22Rv1 (cell line): ENCODE measurements around the gene CCDC66.

Experiments
- ZFX ChIP-seq: fragments of 450-650 bp; IDR thresholded peaks from 2 replicates; pipeline ENCODE4 v1.6.1; 2017; ENCODE audit warnings: antibody characterized with exemption, borderline replicate concordance
- TF ChIP-seq, protein P1 (sequence below): fragments of 450-650 bp; IDR thresholded peaks from 2 replicates; pipeline ENCODE4 v1.5.1; 2017; ENCODE audit warnings: mild to moderate bottlenecking

DNA sequence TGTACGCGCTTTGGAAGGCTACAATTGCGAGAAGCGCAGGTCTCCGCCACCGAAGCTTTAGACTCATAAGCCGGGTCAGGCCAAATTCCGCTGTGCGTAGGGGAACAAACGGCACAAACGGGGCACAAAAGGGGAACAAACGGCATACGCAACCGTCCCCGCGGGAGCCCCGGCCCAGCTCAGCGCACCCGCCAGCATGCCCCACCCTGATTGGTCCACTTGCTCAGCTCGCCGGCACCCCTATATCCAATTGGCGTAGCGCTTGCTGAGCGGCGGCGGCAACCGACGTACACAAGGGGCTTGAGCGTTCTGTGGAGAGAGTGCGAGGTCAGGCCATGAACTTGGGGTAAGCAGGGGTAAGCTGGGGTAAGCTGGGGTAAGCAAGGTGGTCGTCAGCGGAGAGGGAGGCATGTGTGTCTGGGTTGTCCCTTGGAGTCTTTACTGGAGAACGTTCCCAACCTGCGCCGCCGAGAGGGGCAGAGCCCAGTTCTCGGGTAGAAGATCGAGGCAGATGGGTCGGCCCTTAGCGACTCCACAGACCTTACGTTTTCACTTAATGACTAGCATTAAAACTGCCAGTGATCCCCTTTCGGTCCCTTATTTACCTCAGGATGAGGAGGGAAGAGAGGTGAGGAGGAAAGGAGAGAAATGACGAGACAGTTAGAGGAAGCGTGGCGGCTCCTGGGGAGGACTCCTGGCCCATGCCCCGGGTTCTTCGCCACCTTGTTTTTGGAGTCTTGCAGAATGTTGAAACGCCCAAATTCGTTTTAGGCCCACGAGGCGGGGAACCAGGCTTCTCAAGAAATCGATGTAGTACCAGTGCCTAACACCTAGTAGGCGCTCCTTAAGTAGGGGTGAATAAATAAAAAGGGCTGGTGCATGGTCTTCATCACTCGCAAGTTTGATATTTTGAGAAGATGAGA, at the start of gene CCDC66:
- TF ChIP-seq, protein P1, sequence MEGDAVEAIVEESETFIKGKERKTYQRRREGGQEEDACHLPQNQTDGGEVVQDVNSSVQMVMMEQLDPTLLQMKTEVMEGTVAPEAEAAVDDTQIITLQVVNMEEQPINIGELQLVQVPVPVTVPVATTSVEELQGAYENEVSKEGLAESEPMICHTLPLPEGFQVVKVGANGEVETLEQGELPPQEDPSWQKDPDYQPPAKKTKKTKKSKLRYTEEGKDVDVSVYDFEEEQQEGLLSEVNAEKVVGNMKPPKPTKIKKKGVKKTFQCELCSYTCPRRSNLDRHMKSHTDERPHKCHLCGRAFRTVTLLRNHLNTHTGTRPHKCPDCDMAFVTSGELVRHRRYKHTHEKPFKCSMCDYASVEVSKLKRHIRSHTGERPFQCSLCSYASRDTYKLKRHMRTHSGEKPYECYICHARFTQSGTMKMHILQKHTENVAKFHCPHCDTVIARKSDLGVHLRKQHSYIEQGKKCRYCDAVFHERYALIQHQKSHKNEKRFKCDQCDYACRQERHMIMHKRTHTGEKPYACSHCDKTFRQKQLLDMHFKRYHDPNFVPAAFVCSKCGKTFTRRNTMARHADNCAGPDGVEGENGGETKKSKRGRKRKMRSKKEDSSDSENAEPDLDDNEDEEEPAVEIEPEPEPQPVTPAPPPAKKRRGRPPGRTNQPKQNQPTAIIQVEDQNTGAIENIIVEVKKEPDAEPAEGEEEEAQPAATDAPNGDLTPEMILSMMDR, result peak; percentile 83
- TF ChIP-seq ZFX, result no peak
